ENCODE measurements around the gene SNX24.
"Not testable (repeated sequence)": the region's sequence is repeated elsewhere in the genome, so short reads cannot be mapped to it uniquely, and the experiment has no call there.

Gene SNX24

DNA sequence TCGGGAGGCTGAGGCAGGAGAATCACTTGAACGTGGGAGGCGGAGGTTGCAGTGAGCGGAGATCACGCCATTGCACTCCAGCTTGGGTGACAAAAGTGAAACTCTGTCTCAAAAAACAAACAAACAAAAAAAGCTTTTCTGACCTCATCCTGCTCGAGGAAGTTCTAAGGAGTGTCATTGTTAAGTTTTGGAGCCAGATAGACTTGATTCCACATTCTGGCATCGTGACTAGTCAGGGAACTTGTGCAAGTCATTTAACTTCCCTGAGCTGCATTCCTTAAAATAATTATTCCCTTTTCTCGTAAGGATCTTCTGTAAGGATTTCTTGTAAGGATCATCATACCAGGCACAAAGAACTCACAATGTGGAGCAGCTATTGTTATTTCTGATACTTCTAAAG lies 26.2 kb downstream of the SNX24 start:
- no peak for DNase-seq (ENCODE audit: low read depth in 3 of 3)

DNA sequence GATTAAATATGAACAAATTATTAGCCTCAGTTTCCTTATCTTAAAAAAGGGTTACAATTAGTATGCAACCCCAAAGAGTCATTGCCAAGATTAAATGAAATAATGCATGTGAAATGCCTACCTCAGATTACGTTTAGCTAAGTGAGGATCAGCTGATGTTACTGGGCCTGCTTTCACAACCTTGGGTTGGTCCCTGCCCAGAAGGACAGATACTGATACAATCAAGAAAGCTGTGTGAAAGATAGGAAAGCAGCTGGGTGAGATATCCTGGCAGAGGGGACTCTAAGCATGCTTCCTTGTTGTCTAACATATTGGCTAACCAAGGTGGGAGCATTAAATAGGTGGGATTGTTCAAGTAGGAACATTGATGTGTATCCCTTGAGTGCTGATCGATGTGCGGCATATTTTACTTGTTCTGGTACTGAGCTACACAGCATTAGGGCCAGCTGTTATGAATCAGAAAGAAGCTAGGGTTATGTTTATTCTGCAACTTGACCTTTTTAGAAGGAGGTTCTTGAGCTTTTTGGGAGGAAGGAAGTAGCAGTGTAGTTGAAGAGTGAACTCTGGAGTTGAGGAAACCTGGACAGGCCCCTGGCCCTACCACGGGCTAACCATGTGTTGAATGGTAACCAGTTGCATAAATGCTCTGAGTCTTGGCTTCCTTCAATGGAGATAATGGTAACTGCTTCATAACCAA lies 28.9 kb downstream of the SNX24 start:
- no peak for DNase-seq (ENCODE audit: low read depth in 3 of 3)

- no peak for DNase-seq (ENCODE audit: low read depth in 3 of 3)
Observed at GRCh38 chr5:122877518-122877917, 32.1 kb downstream of the SNX24 start.

DNA sequence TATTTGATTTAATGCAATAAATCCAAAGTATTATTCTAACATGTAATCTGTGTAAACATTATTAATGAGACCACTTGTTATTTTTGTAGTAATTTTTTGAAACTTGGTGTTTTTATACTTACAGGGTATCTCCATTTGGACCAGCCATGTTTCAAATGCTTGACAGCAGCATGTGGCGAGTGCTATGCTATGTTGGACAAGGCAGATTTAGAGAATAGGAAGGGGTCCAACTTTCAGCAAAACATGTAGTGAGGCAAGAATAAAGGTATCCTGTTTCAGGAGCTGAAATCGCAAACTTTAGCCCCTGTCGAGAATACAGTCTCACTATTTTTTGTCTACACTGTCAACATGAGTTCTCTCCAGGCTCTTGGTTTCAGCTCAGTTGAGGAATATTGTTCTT lies 33.7 kb downstream of the SNX24 start:
- DNase-seq (ENCODE audit: low read depth in 3 of 3) = no peak

DNA sequence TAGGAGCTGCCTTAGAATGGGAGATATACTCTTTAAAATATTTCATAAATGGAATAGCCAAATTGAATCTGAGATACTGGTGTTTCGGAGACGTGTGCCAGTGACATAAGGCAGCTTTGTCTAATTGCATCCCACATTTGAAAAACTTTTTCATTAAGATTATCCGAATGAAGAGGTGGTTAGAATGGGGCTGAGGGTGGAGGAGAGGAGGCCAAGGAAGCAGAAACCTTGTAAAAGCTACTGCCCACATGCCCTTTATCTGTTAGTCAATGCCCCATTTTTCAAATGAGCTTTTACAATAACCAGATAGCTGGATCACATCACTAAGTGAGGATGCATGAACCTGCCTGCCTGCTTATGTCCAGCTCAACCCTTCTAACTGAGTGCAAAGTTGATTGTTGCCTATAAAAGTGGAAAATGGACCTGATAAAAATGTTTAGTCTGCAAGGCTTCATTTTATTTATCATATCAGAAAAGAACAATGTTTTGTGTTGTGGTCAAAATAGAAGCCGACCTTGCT lies 34.8 kb downstream of the SNX24 start:
- no peak for DNase-seq (ENCODE audit: low read depth in 3 of 3)

- DNase-seq (ENCODE audit: low read depth in 3 of 3) = no peak
Observed at GRCh38 chr5:122880749-122881148, 35.3 kb downstream of the SNX24 start.

- DNase-seq (ENCODE audit: low read depth in 3 of 3) = no peak
Observed at GRCh38 chr5:122882831-122883230, 37.4 kb downstream of the SNX24 start.

GRCh38 chr5:122885045-122885517 lies 39.7 kb downstream of the SNX24 start:
- no peak for DNase-seq (ENCODE audit: low read depth in 3 of 3)

- DNase-seq (ENCODE audit: low read depth in 3 of 3) = no peak
Observed at GRCh38 chr5:122885891-122886290, 40.5 kb downstream of the SNX24 start.

DNA sequence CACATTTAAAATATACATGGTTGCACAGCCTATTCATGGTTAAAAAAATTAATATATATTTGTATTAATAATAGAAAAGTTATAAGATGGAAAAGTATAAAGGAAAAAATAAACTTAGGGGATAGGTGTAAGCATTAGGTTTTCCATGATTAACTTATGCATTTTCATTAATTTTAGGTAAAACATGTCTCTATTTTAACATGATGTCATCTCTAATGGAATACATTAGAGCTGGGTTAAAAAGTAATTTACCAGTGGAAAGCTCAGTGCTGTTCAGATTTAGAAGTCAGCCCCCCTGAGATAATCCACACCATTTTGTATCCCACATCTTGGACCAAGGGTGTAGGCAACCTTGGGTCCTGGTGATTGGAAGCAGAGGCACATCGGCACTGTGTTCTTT lies 49.7 kb downstream of the SNX24 start:
- no peak for DNase-seq (ENCODE audit: low read depth in 3 of 3)

- no peak for DNase-seq (ENCODE audit: low read depth in 3 of 3)
Observed at GRCh38 chr5:122896598-122897282, 51.3 kb downstream of the SNX24 start.

GRCh38 chr5:122897283-122897602 lies 51.8 kb downstream of the SNX24 start:
- no peak for DNase-seq (ENCODE audit: low read depth in 3 of 3)

DNA sequence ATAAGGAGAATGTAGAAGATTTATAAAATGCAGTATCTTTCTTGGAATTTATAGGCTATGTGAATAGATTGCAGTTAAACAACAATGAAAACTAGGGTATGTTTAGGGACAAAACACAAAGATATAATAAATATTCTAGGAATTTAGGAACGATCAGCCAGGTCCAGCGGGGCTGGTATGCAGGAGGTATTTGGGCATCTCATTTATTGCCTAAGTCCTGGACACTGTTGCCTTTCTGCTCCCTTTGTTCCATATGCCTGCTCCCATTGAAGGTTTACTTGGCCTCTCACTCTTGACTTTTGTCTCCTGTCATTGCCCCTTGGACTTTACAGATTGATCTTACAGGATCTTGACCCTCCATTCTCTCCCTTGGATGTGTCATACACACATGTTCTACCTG lies 55.9 kb downstream of the SNX24 start:
- DNase-seq (ENCODE audit: low read depth in 3 of 3) = no peak

DNA sequence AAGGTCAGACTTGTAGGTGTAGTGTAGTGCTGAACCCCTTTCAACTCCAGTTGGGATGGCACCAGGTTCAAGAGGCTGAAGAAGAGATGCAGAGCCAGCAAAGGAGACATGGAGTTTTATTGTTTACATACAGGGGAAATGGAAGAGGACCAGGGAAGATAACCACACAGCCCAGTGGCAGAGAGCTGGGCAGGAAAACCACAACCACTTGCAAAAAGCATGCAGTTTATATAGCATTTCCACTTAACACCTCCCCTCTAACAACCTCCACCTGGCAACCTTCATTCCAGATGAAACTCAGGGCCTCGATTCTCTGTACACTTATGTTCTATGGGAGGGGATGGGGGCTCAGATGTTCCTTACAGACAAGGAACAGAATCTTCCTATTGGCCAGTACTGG lies 56.9 kb downstream of the SNX24 start:
- DNase-seq (ENCODE audit: low read depth in 3 of 3) = no peak

- DNase-seq (ENCODE audit: low read depth in 3 of 3) = no peak
Observed at GRCh38 chr5:122906768-122907167, 61.4 kb downstream of the SNX24 start.

DNA sequence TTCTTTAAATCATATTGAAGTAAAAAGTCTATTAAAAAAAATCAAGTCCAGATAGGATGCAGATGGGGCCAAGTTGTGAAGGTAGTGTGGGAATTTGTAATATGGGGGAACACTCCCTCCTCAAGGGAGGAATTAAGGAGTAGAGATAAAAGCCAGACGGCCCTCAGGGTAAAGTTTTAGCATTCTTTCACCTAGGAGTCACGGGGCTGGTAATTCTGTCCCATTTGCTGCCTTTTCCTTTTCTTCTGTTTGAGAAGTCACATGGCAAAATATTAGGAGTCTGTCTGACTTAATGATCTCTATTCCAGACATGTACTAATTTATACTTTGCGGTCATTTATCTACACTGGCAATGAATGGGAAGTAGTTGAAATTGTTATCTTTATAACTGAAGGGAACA lies 61.9 kb downstream of the SNX24 start:
- DNase-seq (ENCODE audit: low read depth in 3 of 3) = no peak

DNA sequence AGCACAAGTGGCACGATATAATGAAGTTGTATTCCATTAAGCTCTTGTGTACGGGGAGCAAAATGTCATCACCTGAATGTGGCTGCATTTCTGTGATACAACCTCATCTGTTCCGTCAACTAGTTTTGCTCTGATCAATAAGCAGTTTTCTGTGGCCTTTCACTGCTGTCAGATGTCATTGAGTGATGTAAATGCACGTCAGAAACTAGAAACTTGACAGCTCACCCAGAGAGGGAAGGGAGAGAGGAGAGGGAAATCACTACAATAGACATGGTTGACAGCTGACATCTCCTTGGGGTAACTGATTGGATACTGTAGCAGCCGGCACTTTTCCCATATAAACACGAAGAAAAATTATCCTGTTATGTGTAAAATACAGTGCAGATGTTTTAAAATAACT lies 62.7 kb downstream of the SNX24 start:
- DNase-seq (ENCODE audit: low read depth in 3 of 3) = no peak

DNA sequence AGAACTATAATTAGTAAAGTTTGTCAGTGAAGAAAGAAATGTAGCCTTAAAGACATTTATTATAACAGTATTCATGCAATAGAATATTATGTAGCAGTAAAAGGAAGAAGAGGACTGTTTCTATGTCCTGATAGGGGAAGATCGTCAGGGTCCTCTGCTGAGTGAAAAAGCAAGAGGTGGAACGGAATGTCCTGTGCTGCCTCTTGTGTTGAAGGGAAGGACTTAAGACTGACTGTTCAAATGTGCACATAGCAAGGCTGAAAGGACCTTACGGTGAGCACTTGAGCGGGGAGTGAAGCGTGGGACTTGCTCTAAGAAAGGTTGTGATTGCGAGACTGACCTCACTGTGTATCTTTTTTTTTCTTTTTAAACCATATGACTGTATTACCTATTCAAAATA lies 63.2 kb downstream of the SNX24 start:
- DNase-seq (ENCODE audit: low read depth in 3 of 3) = no peak

GRCh38 chr5:122909470-122910100 lies 64.2 kb downstream of the SNX24 start:
- DNase-seq (ENCODE audit: low read depth in 3 of 3) = no peak

- DNase-seq (ENCODE audit: low read depth in 3 of 3) = not testable (repeated sequence)
Observed at GRCh38 chr5:122913436-122913835, 68.0 kb downstream of the SNX24 start.

GRCh38 chr5:122915717-122916461 lies 70.5 kb downstream of the SNX24 start:
- no peak for DNase-seq (ENCODE audit: low read depth in 3 of 3)

DNA sequence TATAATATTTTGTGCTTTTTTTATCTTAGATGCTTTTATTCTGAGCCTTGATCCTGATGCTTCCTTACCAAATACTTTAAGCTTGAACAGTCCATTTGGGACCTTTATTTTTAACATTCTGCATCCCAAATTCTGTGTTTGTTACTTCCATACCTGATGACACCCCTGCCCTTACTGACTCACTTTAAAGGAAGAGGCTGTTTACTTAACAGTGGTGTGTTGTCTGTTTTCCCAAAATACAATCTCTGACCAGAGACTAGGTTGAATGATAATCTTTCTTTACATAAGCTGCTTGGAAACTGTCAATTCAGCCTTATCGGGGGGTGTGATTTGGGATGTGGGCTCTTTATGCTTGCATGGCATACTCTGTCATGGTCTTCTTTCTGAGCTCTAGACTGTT lies 71.1 kb downstream of the SNX24 start:
- DNase-seq (ENCODE audit: low read depth in 3 of 3) = no peak
